ENCODE results near the gene PUM1. TPM values are rescaled to one million over a fixed set of nuclear protein-coding genes. Genes with fewer than 3 reads are reported as not detected.

PUM1 gene
- total and polyA plus RNA-seq, 10 of the 15 experiments (the other 5 are each of a cell fraction or from before 2014, with no cell fraction given): 21.4 to 75.3 (median 42.4) TPM

DNA sequence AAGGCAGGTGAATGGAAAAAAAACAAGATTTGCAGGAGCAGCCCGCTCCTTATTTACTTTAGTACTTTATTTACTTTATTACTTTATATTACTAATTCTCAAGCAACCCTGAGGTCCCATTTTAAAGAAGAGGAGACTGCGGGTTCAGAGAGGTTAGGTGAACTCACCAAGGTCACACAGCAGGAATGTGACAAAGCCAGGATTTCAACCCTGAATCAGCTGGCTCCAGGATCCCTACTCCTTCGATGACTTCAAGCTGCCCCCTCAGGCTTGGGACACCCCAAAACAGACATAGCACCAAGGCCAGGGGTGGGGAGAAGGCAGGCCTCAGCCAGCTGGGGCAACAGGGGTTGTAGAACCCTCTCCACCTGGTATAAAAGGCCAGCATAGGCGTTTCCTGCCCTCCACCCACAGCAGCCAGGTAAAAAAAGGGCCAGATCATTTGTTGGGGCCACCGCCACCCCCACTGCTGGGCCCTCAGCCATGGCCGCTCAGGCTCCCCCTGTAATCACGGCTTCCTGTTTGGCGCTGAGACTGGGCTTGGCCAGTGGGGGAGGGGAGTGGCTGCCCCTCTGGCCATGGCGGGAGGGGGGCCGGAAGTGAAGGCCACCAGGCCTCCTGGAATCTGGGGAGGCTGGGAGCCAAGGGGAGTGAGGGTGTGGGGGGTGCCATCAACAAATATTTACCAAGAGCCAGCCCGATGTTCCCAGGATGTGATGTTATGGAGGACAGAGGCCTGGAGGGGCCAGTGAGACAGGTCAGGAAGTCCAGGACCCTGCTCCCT lies 163.5 kb downstream of the PUM1 start (continued):
- TF ChIP-seq WRNIP1 (IDR thresholded peaks at IDR 0.05; ENCODE audit: borderline replicate concordance, low read depth, low read length): no peak
- TF ChIP-seq IKZF2 (IDR thresholded peaks at IDR 0.05): no peak
- no peak for TF ChIP-seq KDM1A (IDR thresholded peaks at IDR 0.05; ENCODE audit: borderline replicate concordance)
- TF ChIP-seq, protein P1, sequence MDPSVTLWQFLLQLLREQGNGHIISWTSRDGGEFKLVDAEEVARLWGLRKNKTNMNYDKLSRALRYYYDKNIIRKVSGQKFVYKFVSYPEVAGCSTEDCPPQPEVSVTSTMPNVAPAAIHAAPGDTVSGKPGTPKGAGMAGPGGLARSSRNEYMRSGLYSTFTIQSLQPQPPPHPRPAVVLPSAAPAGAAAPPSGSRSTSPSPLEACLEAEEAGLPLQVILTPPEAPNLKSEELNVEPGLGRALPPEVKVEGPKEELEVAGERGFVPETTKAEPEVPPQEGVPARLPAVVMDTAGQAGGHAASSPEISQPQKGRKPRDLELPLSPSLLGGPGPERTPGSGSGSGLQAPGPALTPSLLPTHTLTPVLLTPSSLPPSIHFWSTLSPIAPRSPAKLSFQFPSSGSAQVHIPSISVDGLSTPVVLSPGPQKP (IDR thresholded peaks at IDR 0.05; ENCODE audit: low read depth, low read length): no peak

DNA sequence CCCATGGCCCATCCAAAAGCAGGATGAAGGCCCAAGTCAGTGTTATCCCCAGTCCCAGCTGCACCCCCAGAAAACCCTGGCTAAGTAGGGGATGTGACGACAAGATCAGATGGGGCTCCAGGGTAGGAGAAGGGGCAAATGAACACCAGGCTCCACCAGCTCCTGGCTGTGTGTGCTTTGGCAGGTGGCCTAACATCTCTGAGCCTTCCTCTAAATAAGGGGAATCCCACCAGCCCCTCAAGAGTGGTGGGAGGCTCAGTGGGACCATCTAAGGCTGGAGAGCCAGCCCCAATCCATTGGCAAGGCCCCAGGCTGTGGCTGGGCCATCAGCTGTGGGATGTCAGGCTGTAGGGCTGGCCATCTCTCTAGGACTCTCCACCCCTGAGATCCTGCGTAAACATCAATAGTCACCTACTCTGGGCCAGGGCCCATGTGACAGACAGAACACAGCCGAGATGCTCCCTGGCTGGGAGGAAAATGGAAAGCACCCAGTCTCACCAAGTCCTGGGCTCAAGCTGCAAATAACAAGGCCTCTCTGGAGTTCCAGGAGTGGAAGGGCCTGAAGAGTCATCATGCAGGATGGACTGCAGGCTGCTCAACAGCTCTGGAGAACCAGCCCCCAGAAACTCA lies 164.5 kb downstream of the PUM1 start:
- H3K9me3 ChIP-seq (replicated peaks; ENCODE audit: control insufficient read depth, insufficient read depth, low read length): no peaks in the 10 kb centered on the region
- no peak for ATAC-seq
- H3K79me2 ChIP-seq (ENCODE audit: control insufficient read depth, insufficient read depth, low read length): no peaks in the 10 kb centered on the region
- no peaks in the 10 kb centered on the region for H3K4me1 ChIP-seq (ENCODE audit: control insufficient read depth, insufficient read depth, low read length)
- H3K36me3 ChIP-seq (ENCODE audit: control insufficient read depth in 2 of 2, insufficient read depth in 2 of 2, low read length in 1 of 2): no peaks in the 10 kb centered on the region
- TF ChIP-seq GATAD2B (conservative IDR thresholded peaks at IDR 0.05; ENCODE audit: low read depth): no peak
- TF ChIP-seq, protein P2, sequence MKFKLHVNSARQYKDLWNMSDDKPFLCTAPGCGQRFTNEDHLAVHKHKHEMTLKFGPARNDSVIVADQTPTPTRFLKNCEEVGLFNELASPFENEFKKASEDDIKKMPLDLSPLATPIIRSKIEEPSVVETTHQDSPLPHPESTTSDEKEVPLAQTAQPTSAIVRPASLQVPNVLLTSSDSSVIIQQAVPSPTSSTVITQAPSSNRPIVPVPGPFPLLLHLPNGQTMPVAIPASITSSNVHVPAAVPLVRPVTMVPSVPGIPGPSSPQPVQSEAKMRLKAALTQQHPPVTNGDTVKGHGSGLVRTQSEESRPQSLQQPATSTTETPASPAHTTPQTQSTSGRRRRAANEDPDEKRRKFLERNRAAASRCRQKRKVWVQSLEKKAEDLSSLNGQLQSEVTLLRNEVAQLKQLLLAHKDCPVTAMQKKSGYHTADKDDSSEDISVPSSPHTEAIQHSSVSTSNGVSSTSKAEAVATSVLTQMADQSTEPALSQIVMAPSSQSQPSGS (IDR thresholded peaks at IDR 0.05; ENCODE audit: low read length): no peak
- TF ChIP-seq SMAD1 (IDR thresholded peaks at IDR 0.05; ENCODE audit: low read depth, partially characterized antibody): no peak
- TF ChIP-seq BMI1 (IDR thresholded peaks at IDR 0.05; ENCODE audit: borderline replicate concordance): no peak
- no peak for TF ChIP-seq SRF (IDR thresholded peaks at IDR 0.05; ENCODE audit: low read depth in 2 of 2, low read length in 2 of 2)
- TF ChIP-seq PML (IDR thresholded peaks at IDR 0.05; ENCODE audit: low read length): no peak
- TF ChIP-seq SUPT20H (IDR thresholded peaks at IDR 0.05; ENCODE audit: borderline replicate concordance, control insufficient read depth, low read depth, low read length): no peak
- no peak for TF ChIP-seq WRNIP1 (IDR thresholded peaks at IDR 0.05; ENCODE audit: borderline replicate concordance, low read depth, low read length)
- no peak for TF ChIP-seq STAT1 (conservative IDR thresholded peaks at IDR 0.05)
- TF ChIP-seq NR2F1 (conservative IDR thresholded peaks at IDR 0.05): no peak
- no peak for TF ChIP-seq ZZZ3 (IDR thresholded peaks at IDR 0.05; ENCODE audit: control insufficient read depth, insufficient read length, low read depth)
- no peak for TF ChIP-seq HDAC6 (IDR thresholded peaks at IDR 0.05; ENCODE audit: unreplicated experiment)
- no peak for TF ChIP-seq CBFB (IDR thresholded peaks at IDR 0.05; ENCODE audit: low read depth)
- TF ChIP-seq EED (IDR thresholded peaks at IDR 0.05; ENCODE audit: low read depth): no peak
- no peaks in the 10 kb centered on the region; a peak in 3 of 4 replicates for H3K27me3 ChIP-seq (replicated peaks in 1 of 2; ENCODE audit: control insufficient read depth in 2 of 2, insufficient read depth in 2 of 2, low read length in 1 of 2)
- no TSS peak for BruUV-seq (replicated peaks)
- no peak overlapping the region for H3K27ac ChIP-seq (ENCODE audit: control insufficient read depth, insufficient read depth)
- H3K4me2 ChIP-seq (ENCODE audit: control insufficient read depth, insufficient read depth): no peak overlapping the region
- no peak for FAIRE-seq
- POLR2A ChIA-PET: no interaction called here
- intact Hi-C loops (cut with micrococcal nuclease; ENCODE audit: unreplicated experiment): no loop called here
- H3K9ac ChIP-seq (ENCODE audit: control insufficient read depth, insufficient read depth, low read length): no peak overlapping the region
- CTCF ChIA-PET: no interaction called here
- in situ Hi-C loops (cut with MboI): no loop called here
- SMC1A ChIA-PET (ENCODE audit: uncharacterized antibody, unreplicated experiment): interaction anchor here (1.2 kb wide), 1 partner anchor 100 kb away, joined by 4 read pairs; no protein-coding TSS in a partner anchor
- H2AFZ ChIP-seq (ENCODE audit: control insufficient read depth, low read depth, low read length): no peak overlapping the region
- 66% methylated on average over 3 of the region's 3 CpGs for WGBS (ENCODE audit: insufficient coverage, insufficient replicate concordance, low lambda C conversion rate, missing lambda C conversion rate)
- H4K20me1 ChIP-seq (ENCODE audit: control insufficient read depth, insufficient read depth): no peaks in the 10 kb centered on the region
- RAD21 ChIA-PET (ENCODE audit: unreplicated experiment): no interaction called here
- no peak for DNase-seq (ENCODE audit: low read depth, low spot score)
- H3K4me3 ChIP-seq: no peak overlapping the region

All from GM12878 (cell line).